GM12892 (cell line): ENCODE data around the gene ZNHIT3.

Experiments used
- POLR2A ChIP-seq: IDR thresholded peaks from 2 replicates; pipeline ENCODE4 v1.6.1; 2011; ENCODE audit warnings: low read depth, low read length, control low read depth
- POLR2AphosphoS5 ChIP-seq: IDR thresholded peaks from 2 replicates; pipeline ENCODE4 v1.6.1; 2011; ENCODE audit warnings: low read depth, low read length, control low read depth

- TF ChIP-seq POLR2AphosphoS5 (no peak), POLR2A (no peak)
These were observed 17.4 kb upstream of the ZNHIT3 start for GRCh38 chr17:36468903-36469635.
